ENCODE measurements around the gene PPCDC.
"Not testable (repeated sequence)": the region's sequence is repeated elsewhere in the genome, so short reads cannot be mapped to it uniquely, and the experiment has no call there.

- TF ChIP-seq CTCF (IDR thresholded peaks at IDR 0.05); POLR2A (IDR thresholded peaks at IDR 0.05; ENCODE audit: low read depth): not testable (repeated sequence)
These were observed 62.3 kb downstream of the PPCDC start for GRCh38 chr15:75085708-75086107.

All from esophagus muscularis mucosa (tissue), 3 donors.